Kidney (tissue), 14 donors: Measurements from ENCODE around the gene DUSP22. TPM values are rescaled to one million over a fixed set of nuclear protein-coding genes. Genes with fewer than 3 reads are reported as not detected.

ENCODE experiments used
- DNase-seq, 5 donors: peaks; one replicate each; pipeline ENCODE4 v3.0.0-alpha.2; 2013 to 2020
- FAIRE-seq: peaks from 2 replicates; lab custom pipeline; 2012; peaks lifted over from hg19 to GRCh38; lab: Jason Lieb, UNC
- H3K27ac ChIP-seq, 2 donors: one replicate each; pipeline ENCODE4 v1.7.0; 2013; ENCODE audit warnings: low read depth in 2 of 2, low read length in 2 of 2, inconsistent platforms in 1 of 2
- H3K27me3 ChIP-seq: one replicate; pipeline ENCODE4 v1.7.1; 2013; ENCODE audit warnings: low read length, inconsistent platforms; ENCODE audit not compliant: control insufficient read depth, insufficient read depth
- H3K36me3 ChIP-seq, 3 donors: one replicate each; pipeline versions ENCODE4 v1.7.0 to v1.7.1; 2013; ENCODE audit warnings: low read length in 3 of 3, control low read depth in 1 of 3, inconsistent platforms in 1 of 3; ENCODE audit not compliant: insufficient read depth in 3 of 3, control insufficient read depth in 2 of 3
- H3K4me1 ChIP-seq, 3 donors: one replicate each; pipeline versions ENCODE4 v1.7.0 to v1.7.1; 2013; ENCODE audit warnings: low read length in 3 of 3, inconsistent platforms in 1 of 3, low read depth in 1 of 3; ENCODE audit not compliant: control insufficient read depth in 2 of 3, insufficient read depth in 2 of 3
- H3K4me3 ChIP-seq, 3 donors: one replicate each; pipeline versions ENCODE4 v1.7.0 to v1.8.1; 2013; ENCODE audit warnings: low read length in 3 of 3, control low read depth in 1 of 3, inconsistent platforms in 1 of 3
- H3K9ac ChIP-seq, 3 donors: one replicate each; pipeline versions ENCODE4 v1.7.0 to v1.7.1; 2013; ENCODE audit warnings: low read length in 3 of 3, control low read depth in 1 of 3, inconsistent platforms in 1 of 3
- H3K9me3 ChIP-seq, 3 donors: one replicate each; pipeline versions ENCODE4 v1.7.0 to v1.7.1; 2013; ENCODE audit warnings: low read length in 3 of 3, control low read depth in 1 of 3, inconsistent platforms in 1 of 3; ENCODE audit not compliant: control insufficient read depth in 2 of 3, insufficient read depth in 1 of 3
- intact Hi-C: fragments of 100-400 bp; cut with DNase I; formaldehyde crosslinking; loops from one replicate; pipeline ENCODE4 v1.11.1; 2022
- polyA plus RNA-seq: library from polyadenylated mRNA; stranded (reverse); fragments of 350-450 nt; fragmentation: Illumina TruSeq; extraction: RNeasy Lipid Tissue Mini Kit (QIAGEN cat#74804); gene quantifications from one replicate; pipeline ENCODE4 v1.2.3, GENCODE V29; 2014; ENCODE audit warnings: low read depth, low replicate concordance; ENCODE audit not compliant: insufficient read depth
- total RNA-seq: library from RNA; stranded (reverse); fragmentation: NEBNext Ultra II Directional; extraction: Animal tissue kit (Norgen Biotek cat#: 25700); gene quantifications from one replicate; pipeline ENCODE4 v1.2.1, GENCODE V29; 2021
- TF ChIP-seq, protein P1 (sequence below): IDR thresholded peaks from 3 replicates; pipeline ENCODE4 v1.5.1; 2012; ENCODE audit warnings: mild to moderate bottlenecking, moderate library complexity, borderline replicate concordance; ENCODE audit not compliant: insufficient read depth; ENCODE audit errors: extremely low read depth
- donor health status: control.
- donor health status: control.
- donor health status: control.
- donor health status: control.
- donor health status: control.
- donor health status: DM: yes; HTN: yes; CAD: no.
- donor health status: Normal renal cell carcinoma (clear cell type).

Gene DUSP22
- total and polyA plus RNA-seq, 2 donors from 2014 or later: 24.0 to 60.7 TPM

DNA sequence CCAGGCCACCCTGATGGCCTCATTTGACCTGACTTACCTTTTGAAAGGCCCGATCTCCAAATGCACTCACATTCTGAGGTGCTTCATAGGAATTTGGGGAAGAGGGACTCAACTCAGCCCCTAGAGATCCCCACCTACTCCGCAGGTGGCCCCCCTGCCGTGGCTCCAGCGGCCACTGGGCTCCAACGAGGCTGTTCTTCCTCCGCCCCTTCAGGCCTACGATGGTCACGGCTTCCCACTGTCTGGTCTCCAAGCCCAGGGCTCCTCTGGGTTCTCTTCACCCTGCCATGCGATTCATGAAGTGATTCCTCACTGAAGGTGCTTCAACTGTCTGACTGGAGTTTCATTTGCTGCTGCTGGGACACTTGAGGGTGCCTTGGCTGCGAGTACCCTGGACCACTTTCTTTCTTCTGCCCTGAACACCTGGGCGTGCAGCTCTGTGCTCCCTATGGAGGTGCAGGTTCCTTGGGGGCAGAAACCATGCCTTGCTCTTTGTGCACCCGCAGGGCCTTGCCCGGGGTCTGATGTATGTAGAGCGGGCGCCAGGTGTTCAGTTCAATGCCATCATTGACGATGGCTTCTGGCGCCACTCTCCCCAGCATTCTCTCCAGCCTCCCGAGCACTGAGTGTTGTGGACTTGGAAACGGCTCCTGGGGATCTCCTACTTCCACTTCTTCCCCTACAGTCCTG lies 10.0 kb upstream of the DUSP22 start:
- H3K27ac ChIP-seq: no peak overlapping the region
- H3K4me3 ChIP-seq: no peak overlapping the region
- H3K27me3 ChIP-seq: no peaks in the 10 kb centered on the region
- FAIRE-seq (no peak), DNase-seq (peak in 1 of 5 donors; percentile 67)
- TF ChIP-seq, protein P1, sequence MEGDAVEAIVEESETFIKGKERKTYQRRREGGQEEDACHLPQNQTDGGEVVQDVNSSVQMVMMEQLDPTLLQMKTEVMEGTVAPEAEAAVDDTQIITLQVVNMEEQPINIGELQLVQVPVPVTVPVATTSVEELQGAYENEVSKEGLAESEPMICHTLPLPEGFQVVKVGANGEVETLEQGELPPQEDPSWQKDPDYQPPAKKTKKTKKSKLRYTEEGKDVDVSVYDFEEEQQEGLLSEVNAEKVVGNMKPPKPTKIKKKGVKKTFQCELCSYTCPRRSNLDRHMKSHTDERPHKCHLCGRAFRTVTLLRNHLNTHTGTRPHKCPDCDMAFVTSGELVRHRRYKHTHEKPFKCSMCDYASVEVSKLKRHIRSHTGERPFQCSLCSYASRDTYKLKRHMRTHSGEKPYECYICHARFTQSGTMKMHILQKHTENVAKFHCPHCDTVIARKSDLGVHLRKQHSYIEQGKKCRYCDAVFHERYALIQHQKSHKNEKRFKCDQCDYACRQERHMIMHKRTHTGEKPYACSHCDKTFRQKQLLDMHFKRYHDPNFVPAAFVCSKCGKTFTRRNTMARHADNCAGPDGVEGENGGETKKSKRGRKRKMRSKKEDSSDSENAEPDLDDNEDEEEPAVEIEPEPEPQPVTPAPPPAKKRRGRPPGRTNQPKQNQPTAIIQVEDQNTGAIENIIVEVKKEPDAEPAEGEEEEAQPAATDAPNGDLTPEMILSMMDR: no peak
- intact Hi-C loops: no loop called here
- no peaks in the 10 kb centered on the region for H3K9me3 ChIP-seq
- no peak overlapping the region for H3K9ac ChIP-seq
- H3K36me3 ChIP-seq: no peaks in the 10 kb centered on the region
- H3K4me1 ChIP-seq: no peaks in the 10 kb centered on the region

DNA sequence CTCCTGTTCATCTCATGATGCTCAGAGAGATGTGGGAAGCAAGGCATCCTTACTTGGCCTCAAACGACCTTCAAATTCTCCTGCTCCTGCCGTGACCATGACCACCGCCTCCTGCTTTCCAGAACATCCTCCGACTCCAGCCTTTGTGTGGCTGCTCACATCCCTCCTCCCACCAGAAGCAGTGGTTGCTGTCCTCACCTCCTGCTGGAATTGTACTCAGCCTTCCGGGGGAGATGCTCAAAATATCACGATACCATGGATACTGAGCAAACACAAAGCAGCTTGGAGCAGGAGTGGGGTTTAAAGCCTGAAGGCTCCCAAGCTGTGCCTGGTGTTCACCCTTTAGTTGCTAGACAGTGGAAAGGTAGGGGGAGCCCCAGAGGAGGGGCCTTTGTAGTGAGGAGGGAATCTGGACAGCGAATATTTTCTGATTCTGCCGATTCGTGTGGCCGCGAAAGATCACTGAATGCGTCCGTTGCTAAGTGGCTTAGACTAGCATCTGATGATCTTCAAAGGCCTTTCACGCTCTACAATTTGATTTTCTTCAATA lies 9.3 kb upstream of the DUSP22 start:
- no peak overlapping the region for H3K4me3 ChIP-seq
- no peak overlapping the region for H3K27ac ChIP-seq
- no peak overlapping the region for H3K9ac ChIP-seq
- no peaks in the 10 kb centered on the region for H3K9me3 ChIP-seq
- TF ChIP-seq, protein P1: no peak
- no peaks in the 10 kb centered on the region for H3K4me1 ChIP-seq
- no peaks in the 10 kb centered on the region for H3K36me3 ChIP-seq
- FAIRE-seq (no peak), DNase-seq (peak in 1 of 5 donors; percentile 34)
- H3K27me3 ChIP-seq: no peaks in the 10 kb centered on the region
- intact Hi-C loops: no loop called here

DNA sequence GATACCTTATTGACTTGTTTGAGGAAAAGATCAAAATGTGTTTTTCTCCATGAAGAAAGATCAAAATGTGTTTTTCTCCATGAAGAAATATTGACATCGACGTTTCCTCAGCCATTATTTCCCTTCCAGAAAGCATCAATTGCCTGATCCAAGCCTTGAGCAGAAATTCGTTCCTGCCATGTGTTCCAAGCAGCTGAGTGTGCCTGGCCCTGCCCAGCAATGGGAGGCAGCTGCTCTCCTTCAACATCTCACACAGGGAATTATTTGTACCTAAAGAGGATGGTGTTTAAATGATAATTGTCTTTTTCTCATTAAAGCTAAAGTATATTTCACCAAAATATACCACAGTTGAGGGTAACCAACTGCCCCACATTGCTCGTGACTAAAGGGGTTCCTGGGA lies 7.8 kb upstream of the DUSP22 start:
- Histone ChIP-seq H3K36me3 (no peaks in the 10 kb centered on the region), H3K4me1 (no peaks in the 10 kb centered on the region), H3K9me3 (no peaks in the 10 kb centered on the region), H3K27ac (no peak overlapping the region), H3K27me3 (no peaks in the 10 kb centered on the region), H3K4me3 (no peak overlapping the region), H3K9ac (no peak overlapping the region)
- DNase-seq: no peak
- no peak for FAIRE-seq
- intact Hi-C loops: no loop called here
- TF ChIP-seq, protein P1: no peak
